GM23338 (cell line): ENCODE data around the gene GPR18. TPM values are rescaled to one million over a fixed set of nuclear protein-coding genes. Genes with fewer than 3 reads are reported as not detected.

Source experiments
- ATAC-seq: fragments of 200-7000 bp; cut with Tn5 transposase; 3 replicates; pipeline ENCODE4 v1.9.1; 2020
- DNase-seq: peaks from one replicate; pipeline ENCODE4 v3.0.0-alpha.2; 2015; ENCODE audit warnings: low spot score
- H2AFZ ChIP-seq: fragments of 200-600 bp; sonication (generic); 2 replicates; pipeline ENCODE4 v1.8.0; 2016; ENCODE audit warnings: antibody characterized with exemption, mild to moderate bottlenecking, moderate library complexity
- H3F3A ChIP-seq: fragments of 200-600 bp; sonication (generic); replicated peaks from 2 replicates; pipeline ENCODE4 v1.8.0; 2017; ENCODE audit warnings: antibody characterized with exemption, mixed run types, low read depth
- H3K27ac ChIP-seq: fragments of 200-600 bp; sonication (generic); 2 replicates; pipeline ENCODE4 v1.6.1; 2016; ENCODE audit warnings: low read depth
- H3K27me3 ChIP-seq: fragments of 200-600 bp; sonication (generic); 2 replicates; pipeline ENCODE4 v1.8.0; 2016; ENCODE audit warnings: mild to moderate bottlenecking, mixed run types, moderate library complexity; ENCODE audit not compliant: insufficient read depth
- H3K36me3 ChIP-seq: fragments of 200-600 bp; sonication (generic); 2 replicates; pipeline ENCODE4 v1.8.0; 2016; ENCODE audit warnings: mild to moderate bottlenecking; ENCODE audit not compliant: insufficient read depth
- H3K4me1 ChIP-seq: fragments of 200-600 bp; sonication (generic); 2 replicates; pipeline ENCODE4 v1.8.0; 2016; ENCODE audit warnings: mild to moderate bottlenecking, moderate library complexity; ENCODE audit not compliant: insufficient read depth
- H3K4me2 ChIP-seq: fragments of 200-600 bp; sonication (generic); 2 replicates; pipeline ENCODE4 v1.7.1; 2017; ENCODE audit warnings: mixed run types
- H3K4me3 ChIP-seq: fragments of 200-600 bp; sonication (generic); 2 replicates; pipeline ENCODE4 v1.6.1; 2016; ENCODE audit warnings: mixed run types
- H3K79me2 ChIP-seq: fragments of 200-600 bp; sonication (generic); replicated peaks from 2 replicates; pipeline ENCODE4 v1.8.0; 2017; ENCODE audit warnings: mild to moderate bottlenecking; ENCODE audit not compliant: insufficient read depth
- H3K9me2 ChIP-seq: fragments of 200-600 bp; sonication (generic); 2 replicates; pipeline ENCODE4 v1.8.0; 2017; ENCODE audit not compliant: insufficient read depth
- H4K20me1 ChIP-seq: fragments of 200-600 bp; sonication (generic); replicated peaks from 2 replicates; pipeline ENCODE4 v1.8.0; 2017; ENCODE audit warnings: mild to moderate bottlenecking; ENCODE audit not compliant: insufficient read depth
- H3K27ac Mint-ChIP-seq: 2 replicates; pipeline ENCODE4 v1.8.0; 2020; ENCODE audit warnings: inconsistent platforms, mild to moderate bottlenecking, moderate library complexity, mixed read lengths
- H3K27me3 Mint-ChIP-seq: 3 replicates; pipeline ENCODE4 v1.8.0; 2022; ENCODE audit warnings: low read depth, mild to moderate bottlenecking, moderate library complexity, mixed read lengths, inconsistent platforms; ENCODE audit not compliant: insufficient read depth, poor library complexity
- H3K36me3 Mint-ChIP-seq: 3 replicates; pipeline ENCODE4 v1.8.0; 2021; ENCODE audit warnings: low read depth, mild to moderate bottlenecking, inconsistent platforms, moderate library complexity, mixed read lengths
- H3K4me1 Mint-ChIP-seq: 3 replicates; pipeline ENCODE4 v1.8.0; 2020; ENCODE audit warnings: mild to moderate bottlenecking, inconsistent platforms, mixed read lengths
- H3K4me3 Mint-ChIP-seq: 3 replicates; pipeline ENCODE4 v1.8.0; 2021; ENCODE audit warnings: moderate library complexity, mild to moderate bottlenecking, inconsistent platforms, mixed read lengths
- H3K9me3 Mint-ChIP-seq: 3 replicates; pipeline ENCODE4 v1.8.0; 2020; ENCODE audit warnings: moderate library complexity, mild to moderate bottlenecking, inconsistent platforms, mixed read lengths
- CREB1 ChIP-seq: fragments of 250-450 bp; sonication (Bioruptor Pico); IDR thresholded peaks from 2 replicates; pipeline ENCODE4 v1.5.0; 2020; ENCODE audit warnings: low read depth, mild to moderate bottlenecking, moderate library complexity
- EZH2 ChIP-seq: fragments of 200-600 bp; sonication (generic); IDR thresholded peaks from one replicate; pipeline ENCODE4 v1.8.0; 2017; ENCODE audit warnings: antibody characterized with exemption, mild to moderate bottlenecking, low read depth; ENCODE audit not compliant: unreplicated experiment
- EZH2phosphoT487 ChIP-seq: fragments of 200-600 bp; sonication (generic); IDR thresholded peaks from one replicate; pipeline ENCODE4 v1.8.1; 2018; ENCODE audit warnings: antibody characterized with exemption; ENCODE audit not compliant: unreplicated experiment
- JUNB ChIP-seq: IDR thresholded peaks from one replicate; pipeline ENCODE4 v1.6.1; 2016; ENCODE audit warnings: antibody characterized with exemption; ENCODE audit not compliant: unreplicated experiment
- NANOG ChIP-seq: IDR thresholded peaks from 2 replicates; pipeline ENCODE4 v1.6.1; 2016; ENCODE audit warnings: antibody characterized with exemption, borderline replicate concordance
- POLR2AphosphoS5 ChIP-seq: IDR thresholded peaks from 2 replicates; pipeline ENCODE4 v1.6.1; 2016; ENCODE audit warnings: antibody characterized with exemption, low read depth
- STAT1 ChIP-seq: IDR thresholded peaks from one replicate; pipeline ENCODE4 v1.6.1; 2016; ENCODE audit warnings: antibody characterized with exemption; ENCODE audit not compliant: unreplicated experiment
- ZNF114 ChIP-seq: fragments of 250-450 bp; sonication (Bioruptor Pico); IDR thresholded peaks from 2 replicates; pipeline ENCODE4 v1.5.0; 2020; ENCODE audit warnings: mild to moderate bottlenecking, moderate library complexity
- ZNF331 ChIP-seq: fragments of 250-450 bp; sonication (Bioruptor Pico); IDR thresholded peaks from 2 replicates; pipeline ENCODE4 v1.5.0; 2020; ENCODE audit warnings: low read depth, mild to moderate bottlenecking, moderate library complexity
- polyA plus RNA-seq: library from polyadenylated mRNA; unstranded; fragments of >200 nt; fragmentation: Nextera tagmentation; extraction: Ambion mirVana; gene quantifications from 2 replicates; pipeline ENCODE4 v1.2.1, GENCODE V29; 2016
- total RNA-seq: library from RNA; depleted of rRNA; stranded (reverse); fragments of >200 nt; shearing (Covaris generic); gene quantifications from 2 replicates; pipeline ENCODE4 v1.2.3, GENCODE V29; 2014
- TF ChIP-seq, protein P1 (sequence below): IDR thresholded peaks from one replicate; pipeline ENCODE4 v1.6.1; 2018; ENCODE audit warnings: antibody characterized with exemption; ENCODE audit not compliant: unreplicated experiment
- TF ChIP-seq, protein P2 (sequence below): fragments of 250-450 bp; sonication (Bioruptor Pico); IDR thresholded peaks from 2 replicates; pipeline ENCODE4 v1.5.0; 2020; ENCODE audit warnings: mild to moderate bottlenecking, moderate library complexity
- TF ChIP-seq, protein P3 (sequence below): IDR thresholded peaks from 2 replicates; pipeline ENCODE4 v1.6.1; 2016; ENCODE audit warnings: antibody characterized with exemption
- TF ChIP-seq, protein P4 (sequence below), 2 experiments: fragments of 200-600 bp in 1 of 2; sonication (generic) in 1 of 2; conservative IDR thresholded peaks; 2 replicates each; pipeline versions ENCODE4 v1.5.1 to v1.6.1; 2016 to 2017; ENCODE audit warnings: antibody characterized with exemption in 2 of 2, low read depth in 2 of 2, mild to moderate bottlenecking in 2 of 2, moderate library complexity in 1 of 2

Gene GPR18
- total and polyA plus RNA-seq, 2 experiments from 2014 or later, result 2.6 TPM; not detected in 1

DNA sequence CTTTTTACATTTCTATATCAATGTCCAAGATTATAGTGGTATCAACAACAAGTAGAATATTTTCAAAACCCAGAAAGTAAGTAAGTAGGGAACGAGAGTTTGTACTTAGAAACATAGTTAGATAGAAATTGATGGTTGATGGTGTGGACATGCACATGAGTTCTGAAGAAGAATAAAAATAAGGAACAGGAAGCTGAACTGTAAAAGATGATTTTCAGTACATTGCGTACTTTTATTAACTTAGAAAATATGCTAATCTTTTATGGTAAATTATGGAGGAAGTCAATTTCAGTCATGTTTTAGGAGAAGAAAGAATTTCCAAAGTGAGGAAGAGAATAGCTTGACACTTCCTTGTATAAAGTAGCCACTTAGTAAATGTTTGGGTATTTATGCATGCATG lies 12.3 kb upstream of the GPR18 start:
- no peaks in the 10 kb centered on the region; the same call in 2 of the 3 replicates for H3K9me3 Mint-ChIP-seq
- H3K27me3 Mint-ChIP-seq, result no peaks in the 10 kb centered on the region
- H2AFZ ChIP-seq, result no peak overlapping the region
- H3K79me2 ChIP-seq, result peaks cover 11% of the 10 kb centered on the region; the same call in 1 of the 2 replicates
- no peaks in the 10 kb centered on the region for H3K27me3 ChIP-seq
- no peak overlapping the region for H3K27ac ChIP-seq
- no peaks in the 10 kb centered on the region; the same call in 1 of the 2 replicates for H3K36me3 ChIP-seq
- TF ChIP-seq, protein P1, sequence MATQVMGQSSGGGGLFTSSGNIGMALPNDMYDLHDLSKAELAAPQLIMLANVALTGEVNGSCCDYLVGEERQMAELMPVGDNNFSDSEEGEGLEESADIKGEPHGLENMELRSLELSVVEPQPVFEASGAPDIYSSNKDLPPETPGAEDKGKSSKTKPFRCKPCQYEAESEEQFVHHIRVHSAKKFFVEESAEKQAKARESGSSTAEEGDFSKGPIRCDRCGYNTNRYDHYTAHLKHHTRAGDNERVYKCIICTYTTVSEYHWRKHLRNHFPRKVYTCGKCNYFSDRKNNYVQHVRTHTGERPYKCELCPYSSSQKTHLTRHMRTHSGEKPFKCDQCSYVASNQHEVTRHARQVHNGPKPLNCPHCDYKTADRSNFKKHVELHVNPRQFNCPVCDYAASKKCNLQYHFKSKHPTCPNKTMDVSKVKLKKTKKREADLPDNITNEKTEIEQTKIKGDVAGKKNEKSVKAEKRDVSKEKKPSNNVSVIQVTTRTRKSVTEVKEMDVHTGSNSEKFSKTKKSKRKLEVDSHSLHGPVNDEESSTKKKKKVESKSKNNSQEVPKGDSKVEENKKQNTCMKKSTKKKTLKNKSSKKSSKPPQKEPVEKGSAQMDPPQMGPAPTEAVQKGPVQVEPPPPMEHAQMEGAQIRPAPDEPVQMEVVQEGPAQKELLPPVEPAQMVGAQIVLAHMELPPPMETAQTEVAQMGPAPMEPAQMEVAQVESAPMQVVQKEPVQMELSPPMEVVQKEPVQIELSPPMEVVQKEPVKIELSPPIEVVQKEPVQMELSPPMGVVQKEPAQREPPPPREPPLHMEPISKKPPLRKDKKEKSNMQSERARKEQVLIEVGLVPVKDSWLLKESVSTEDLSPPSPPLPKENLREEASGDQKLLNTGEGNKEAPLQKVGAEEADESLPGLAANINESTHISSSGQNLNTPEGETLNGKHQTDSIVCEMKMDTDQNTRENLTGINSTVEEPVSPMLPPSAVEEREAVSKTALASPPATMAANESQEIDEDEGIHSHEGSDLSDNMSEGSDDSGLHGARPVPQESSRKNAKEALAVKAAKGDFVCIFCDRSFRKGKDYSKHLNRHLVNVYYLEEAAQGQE, result no peak
- TF ChIP-seq CREB1 (CRISPR knock-in tag), result no peak
- no peak for TF ChIP-seq EZH2phosphoT487
- TF ChIP-seq STAT1, result no peak
- no peak for TF ChIP-seq POLR2AphosphoS5
- no peak for TF ChIP-seq ZNF331
- TF ChIP-seq, protein P2, sequence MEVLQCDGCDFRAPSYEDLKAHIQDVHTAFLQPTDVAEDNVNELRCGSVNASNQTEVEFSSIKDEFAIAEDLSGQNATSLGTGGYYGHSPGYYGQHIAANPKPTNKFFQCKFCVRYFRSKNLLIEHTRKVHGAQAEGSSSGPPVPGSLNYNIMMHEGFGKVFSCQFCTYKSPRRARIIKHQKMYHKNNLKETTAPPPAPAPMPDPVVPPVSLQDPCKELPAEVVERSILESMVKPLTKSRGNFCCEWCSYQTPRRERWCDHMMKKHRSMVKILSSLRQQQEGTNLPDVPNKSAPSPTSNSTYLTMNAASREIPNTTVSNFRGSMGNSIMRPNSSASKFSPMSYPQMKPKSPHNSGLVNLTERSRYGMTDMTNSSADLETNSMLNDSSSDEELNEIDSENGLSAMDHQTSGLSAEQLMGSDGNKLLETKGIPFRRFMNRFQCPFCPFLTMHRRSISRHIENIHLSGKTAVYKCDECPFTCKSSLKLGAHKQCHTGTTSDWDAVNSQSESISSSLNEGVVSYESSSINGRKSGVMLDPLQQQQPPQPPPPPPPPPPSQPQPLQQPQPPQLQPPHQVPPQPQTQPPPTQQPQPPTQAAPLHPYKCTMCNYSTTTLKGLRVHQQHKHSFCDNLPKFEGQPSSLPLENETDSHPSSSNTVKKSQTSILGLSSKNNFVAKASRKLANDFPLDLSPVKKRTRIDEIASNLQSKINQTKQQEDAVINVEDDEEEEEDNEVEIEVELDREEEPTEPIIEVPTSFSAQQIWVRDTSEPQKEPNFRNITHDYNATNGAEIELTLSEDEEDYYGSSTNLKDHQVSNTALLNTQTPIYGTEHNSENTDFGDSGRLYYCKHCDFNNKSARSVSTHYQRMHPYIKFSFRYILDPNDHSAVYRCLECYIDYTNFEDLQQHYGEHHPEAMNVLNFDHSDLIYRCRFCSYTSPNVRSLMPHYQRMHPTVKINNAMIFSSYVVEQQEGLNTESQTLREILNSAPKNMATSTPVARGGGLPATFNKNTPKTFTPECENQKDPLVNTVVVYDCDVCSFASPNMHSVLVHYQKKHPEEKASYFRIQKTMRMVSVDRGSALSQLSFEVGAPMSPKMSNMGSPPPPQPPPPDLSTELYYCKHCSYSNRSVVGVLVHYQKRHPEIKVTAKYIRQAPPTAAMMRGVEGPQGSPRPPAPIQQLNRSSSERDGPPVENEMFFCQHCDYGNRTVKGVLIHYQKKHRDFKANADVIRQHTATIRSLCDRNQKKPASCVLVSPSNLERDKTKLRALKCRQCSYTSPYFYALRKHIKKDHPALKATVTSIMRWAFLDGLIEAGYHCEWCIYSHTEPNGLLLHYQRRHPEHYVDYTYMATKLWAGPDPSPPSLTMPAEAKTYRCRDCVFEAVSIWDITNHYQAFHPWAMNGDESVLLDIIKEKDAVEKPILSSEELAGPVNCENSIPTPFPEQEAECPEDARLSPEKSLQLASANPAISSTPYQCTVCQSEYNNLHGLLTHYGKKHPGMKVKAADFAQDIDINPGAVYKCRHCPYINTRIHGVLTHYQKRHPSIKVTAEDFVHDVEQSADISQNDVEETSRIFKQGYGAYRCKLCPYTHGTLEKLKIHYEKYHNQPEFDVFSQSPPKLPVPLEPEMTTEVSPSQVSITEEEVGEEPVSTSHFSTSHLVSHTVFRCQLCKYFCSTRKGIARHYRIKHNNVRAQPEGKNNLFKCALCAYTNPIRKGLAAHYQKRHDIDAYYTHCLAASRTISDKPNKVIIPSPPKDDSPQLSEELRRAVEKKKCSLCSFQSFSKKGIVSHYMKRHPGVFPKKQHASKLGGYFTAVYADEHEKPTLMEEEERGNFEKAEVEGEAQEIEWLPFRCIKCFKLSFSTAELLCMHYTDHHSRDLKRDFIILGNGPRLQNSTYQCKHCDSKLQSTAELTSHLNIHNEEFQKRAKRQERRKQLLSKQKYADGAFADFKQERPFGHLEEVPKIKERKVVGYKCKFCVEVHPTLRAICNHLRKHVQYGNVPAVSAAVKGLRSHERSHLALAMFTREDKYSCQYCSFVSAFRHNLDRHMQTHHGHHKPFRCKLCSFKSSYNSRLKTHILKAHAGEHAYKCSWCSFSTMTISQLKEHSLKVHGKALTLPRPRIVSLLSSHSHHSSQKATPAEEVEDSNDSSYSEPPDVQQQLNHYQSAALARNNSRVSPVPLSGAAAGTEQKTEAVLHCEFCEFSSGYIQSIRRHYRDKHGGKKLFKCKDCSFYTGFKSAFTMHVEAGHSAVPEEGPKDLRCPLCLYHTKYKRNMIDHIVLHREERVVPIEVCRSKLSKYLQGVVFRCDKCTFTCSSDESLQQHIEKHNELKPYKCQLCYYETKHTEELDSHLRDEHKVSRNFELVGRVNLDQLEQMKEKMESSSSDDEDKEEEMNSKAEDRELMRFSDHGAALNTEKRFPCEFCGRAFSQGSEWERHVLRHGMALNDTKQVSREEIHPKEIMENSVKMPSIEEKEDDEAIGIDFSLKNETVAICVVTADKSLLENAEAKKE (CRISPR knock-in tag), result no peak
- TF ChIP-seq EZH2, result no peak
- TF ChIP-seq ZNF114, result no peak
- no peak for TF ChIP-seq JUNB
- no peak for TF ChIP-seq NANOG
- TF ChIP-seq, protein P3, sequence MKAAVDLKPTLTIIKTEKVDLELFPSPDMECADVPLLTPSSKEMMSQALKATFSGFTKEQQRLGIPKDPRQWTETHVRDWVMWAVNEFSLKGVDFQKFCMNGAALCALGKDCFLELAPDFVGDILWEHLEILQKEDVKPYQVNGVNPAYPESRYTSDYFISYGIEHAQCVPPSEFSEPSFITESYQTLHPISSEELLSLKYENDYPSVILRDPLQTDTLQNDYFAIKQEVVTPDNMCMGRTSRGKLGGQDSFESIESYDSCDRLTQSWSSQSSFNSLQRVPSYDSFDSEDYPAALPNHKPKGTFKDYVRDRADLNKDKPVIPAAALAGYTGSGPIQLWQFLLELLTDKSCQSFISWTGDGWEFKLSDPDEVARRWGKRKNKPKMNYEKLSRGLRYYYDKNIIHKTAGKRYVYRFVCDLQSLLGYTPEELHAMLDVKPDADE, result no peak
- TF ChIP-seq, protein P4, sequence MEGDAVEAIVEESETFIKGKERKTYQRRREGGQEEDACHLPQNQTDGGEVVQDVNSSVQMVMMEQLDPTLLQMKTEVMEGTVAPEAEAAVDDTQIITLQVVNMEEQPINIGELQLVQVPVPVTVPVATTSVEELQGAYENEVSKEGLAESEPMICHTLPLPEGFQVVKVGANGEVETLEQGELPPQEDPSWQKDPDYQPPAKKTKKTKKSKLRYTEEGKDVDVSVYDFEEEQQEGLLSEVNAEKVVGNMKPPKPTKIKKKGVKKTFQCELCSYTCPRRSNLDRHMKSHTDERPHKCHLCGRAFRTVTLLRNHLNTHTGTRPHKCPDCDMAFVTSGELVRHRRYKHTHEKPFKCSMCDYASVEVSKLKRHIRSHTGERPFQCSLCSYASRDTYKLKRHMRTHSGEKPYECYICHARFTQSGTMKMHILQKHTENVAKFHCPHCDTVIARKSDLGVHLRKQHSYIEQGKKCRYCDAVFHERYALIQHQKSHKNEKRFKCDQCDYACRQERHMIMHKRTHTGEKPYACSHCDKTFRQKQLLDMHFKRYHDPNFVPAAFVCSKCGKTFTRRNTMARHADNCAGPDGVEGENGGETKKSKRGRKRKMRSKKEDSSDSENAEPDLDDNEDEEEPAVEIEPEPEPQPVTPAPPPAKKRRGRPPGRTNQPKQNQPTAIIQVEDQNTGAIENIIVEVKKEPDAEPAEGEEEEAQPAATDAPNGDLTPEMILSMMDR (conservative IDR thresholded peaks at IDR 0.05; ENCODE audit: low read depth in 2 of 2), result no peak
- peaks cover 12% of the 10 kb centered on the region for H4K20me1 ChIP-seq
- no peak overlapping the region for H3K4me3 Mint-ChIP-seq
- no peaks in the 10 kb centered on the region for H3K9me2 ChIP-seq
- DNase-seq, result no peak
- peaks cover 10% of the 10 kb centered on the region; the same call in 2 of the 3 replicates for H3K36me3 Mint-ChIP-seq
- no peaks in the 10 kb centered on the region for H3K4me1 ChIP-seq
- ATAC-seq, result no peak
- H3K27ac Mint-ChIP-seq, result no peak overlapping the region
- H3K4me2 ChIP-seq, result no peak overlapping the region
- H3K4me1 Mint-ChIP-seq, result peaks cover 2% of the 10 kb centered on the region; the same call in 1 of the 3 replicates
- H3K4me3 ChIP-seq, result no peak overlapping the region
- H3F3A ChIP-seq, result no peaks in the 10 kb centered on the region
